RPMI8226 (cell line): ENCODE data around the gene CCDC12.

Experiments used
- DNase-seq: peaks from one replicate; pipeline ENCODE4 v3.0.0-alpha.2; 2015

Gene CCDC12

GRCh38 chr3:46902188-46902631, 74.3 kb downstream of the CCDC12 start:
- no peak for DNase-seq

- no peak for DNase-seq
These were observed 74.9 kb downstream of the CCDC12 start for GRCh38 chr3:46901591-46902187.

DNA sequence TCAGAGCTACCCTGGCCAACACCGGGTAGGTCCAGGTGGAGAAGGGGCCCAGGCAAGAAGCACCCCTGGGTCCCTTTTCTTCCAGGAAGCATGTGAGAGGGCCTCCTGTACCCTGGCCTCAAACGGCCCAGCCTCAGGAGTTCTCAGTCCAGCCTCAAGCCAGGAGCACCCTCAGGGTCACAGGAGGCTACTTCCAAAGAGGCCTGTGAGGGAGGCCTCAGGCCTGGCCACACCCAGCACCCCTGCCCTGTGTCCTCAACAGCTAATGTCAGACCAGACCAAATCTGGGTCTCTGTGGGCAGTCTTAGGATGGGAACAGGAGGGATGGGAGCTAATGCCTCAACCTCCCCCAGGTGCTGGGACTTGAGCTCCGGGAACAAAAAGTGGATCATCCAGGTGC, 75.5 kb downstream of the CCDC12 start:
- DNase-seq: no peak

GRCh38 chr3:46900356-46900755, 76.2 kb downstream of the CCDC12 start:
- no peak for DNase-seq

- no peak for DNase-seq
These were observed 76.6 kb downstream of the CCDC12 start for GRCh38 chr3:46900007-46900292.

GRCh38 chr3:46899151-46900006, 77.2 kb downstream of the CCDC12 start:
- DNase-seq: no peak

DNA sequence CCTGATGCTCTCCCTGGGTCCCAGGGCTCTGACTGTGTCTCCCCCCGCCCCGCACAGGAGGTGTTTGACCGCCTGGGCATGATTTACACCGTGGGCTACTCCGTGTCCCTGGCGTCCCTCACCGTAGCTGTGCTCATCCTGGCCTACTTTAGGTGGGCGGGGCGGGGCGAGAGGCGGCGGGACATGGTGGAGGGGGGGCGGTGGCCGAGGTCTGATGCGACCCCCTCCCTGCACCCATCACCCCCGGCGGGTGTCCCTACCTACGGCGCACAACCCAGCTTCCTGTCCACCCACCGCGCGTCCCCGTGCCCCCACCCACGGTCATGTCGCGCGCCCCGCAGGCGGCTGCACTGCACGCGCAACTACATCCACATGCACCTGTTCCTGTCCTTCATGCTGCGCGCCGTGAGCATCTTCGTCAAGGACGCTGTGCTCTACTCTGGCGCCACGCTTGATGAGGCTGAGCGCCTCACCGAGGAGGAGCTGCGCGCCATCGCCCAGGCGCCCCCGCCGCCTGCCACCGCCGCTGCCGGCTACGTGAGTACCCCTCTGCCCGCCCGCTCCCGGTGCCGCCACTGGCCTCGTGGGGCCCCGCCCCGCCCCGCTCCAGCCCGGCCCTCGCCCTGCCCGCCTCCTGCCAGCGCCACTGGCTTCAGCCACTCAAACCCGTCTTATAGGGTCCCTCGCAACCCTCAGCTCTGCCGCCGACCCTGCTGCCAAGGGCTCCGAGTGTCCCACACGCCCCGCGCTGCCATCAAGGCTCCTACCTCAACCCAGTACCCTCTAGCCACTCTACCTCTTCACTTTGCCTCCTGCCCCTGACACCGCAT, 78.0 kb downstream of the CCDC12 start:
- peak; percentile 53 for DNase-seq

DNA sequence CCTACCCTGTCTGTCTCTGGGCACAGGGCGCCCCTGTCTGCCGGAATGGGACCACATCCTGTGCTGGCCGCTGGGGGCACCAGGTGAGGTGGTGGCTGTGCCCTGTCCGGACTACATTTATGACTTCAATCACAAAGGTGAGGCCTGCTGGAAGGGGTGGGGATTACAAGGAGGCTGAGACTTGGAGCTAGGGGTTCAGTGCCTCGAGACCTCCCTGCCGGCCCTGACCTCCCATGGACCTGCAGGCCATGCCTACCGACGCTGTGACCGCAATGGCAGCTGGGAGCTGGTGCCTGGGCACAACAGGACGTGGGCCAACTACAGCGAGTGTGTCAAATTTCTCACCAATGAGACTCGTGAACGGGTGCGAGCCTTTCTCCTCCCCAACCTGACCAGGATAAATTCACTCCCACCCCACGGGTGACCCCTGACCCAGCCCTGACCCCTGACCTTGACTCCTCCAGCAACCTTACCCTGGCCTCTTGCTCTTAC, 78.7 kb downstream of the CCDC12 start:
- DNase-seq: peak; percentile 73

GRCh38 chr3:46897031-46897430, 79.5 kb downstream of the CCDC12 start:
- no peak for DNase-seq

GRCh38 chr3:46896386-46896785, 80.2 kb downstream of the CCDC12 start:
- no peak for DNase-seq

GRCh38 chr3:46895761-46896160, 80.8 kb downstream of the CCDC12 start:
- no peak for DNase-seq

GRCh38 chr3:46895204-46895660, 81.3 kb downstream of the CCDC12 start:
- peak; percentile 84 for DNase-seq

- no peak for DNase-seq
These were observed 82.3 kb downstream of the CCDC12 start for GRCh38 chr3:46894256-46894655.

- DNase-seq: no peak
These were observed 82.8 kb downstream of the CCDC12 start for GRCh38 chr3:46893763-46894162.

GRCh38 chr3:46893146-46893748, 83.3 kb downstream of the CCDC12 start:
- no peak for DNase-seq

DNA sequence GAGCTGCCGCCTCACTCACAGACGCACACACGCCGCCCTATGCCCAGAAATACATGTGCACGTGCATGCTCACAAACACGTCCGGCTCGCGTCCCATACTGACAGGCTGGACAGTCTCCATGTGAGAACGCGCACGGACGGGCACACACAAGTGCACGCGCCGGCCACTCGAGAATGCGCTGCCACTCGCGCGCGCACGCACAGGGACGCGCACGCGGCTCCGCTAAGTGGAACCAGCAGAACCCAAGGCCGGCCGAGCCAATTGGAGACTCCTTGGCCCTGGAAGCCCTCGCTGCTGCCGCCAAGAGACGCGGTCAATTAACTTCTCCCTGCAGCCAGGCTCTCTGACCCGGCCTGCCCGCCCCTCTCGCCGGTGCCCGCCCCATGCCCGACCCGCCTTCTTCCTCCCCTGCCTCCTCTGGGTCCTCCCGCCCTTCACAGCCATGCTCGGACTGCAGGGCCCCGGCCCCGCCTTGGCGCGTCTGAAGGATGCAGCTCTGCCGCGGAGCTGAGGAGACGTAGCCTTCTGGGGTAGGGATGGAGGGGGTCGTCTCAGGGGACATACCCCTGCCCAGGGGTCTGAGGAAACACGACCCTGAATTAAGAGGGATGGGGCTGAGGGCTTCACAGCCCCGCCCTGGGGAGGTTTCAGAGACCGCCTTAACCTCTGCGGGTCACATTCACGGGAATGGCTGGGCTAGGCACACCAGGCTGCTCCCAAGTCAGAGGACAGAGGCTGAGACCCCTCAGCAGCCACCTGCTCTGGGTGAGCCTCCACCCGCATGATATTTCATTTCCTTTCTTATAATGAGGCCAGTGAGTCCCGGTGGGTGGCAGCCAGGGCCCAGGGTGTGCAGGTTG, 84.0 kb downstream of the CCDC12 start:
- peak; percentile 84 for DNase-seq

DNA sequence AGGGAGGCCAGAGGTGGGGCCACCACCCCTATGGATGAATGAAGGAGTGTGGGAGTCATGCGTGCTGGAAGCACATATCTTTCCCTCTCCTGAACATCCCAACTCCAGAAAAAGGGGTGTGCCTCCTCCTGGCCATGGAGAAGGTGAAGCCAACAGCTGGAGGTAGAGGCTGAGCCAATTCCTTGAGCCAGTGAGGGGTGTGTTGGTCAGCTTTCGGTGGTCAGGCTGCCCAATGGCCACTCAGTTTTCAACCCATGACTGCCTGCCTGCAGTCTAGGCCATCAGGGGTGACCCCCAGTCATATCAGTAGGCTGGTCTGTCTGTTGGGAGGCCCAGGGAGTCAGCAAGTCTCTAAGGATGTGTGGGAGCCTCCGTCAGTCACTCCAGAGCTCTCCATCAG, 85.4 kb downstream of the CCDC12 start:
- no peak for DNase-seq

- DNase-seq: no peak
These were observed 86.4 kb downstream of the CCDC12 start for GRCh38 chr3:46890132-46890531.

- peak; percentile 49 for DNase-seq
These were observed 87.0 kb downstream of the CCDC12 start for GRCh38 chr3:46889381-46890110.

DNA sequence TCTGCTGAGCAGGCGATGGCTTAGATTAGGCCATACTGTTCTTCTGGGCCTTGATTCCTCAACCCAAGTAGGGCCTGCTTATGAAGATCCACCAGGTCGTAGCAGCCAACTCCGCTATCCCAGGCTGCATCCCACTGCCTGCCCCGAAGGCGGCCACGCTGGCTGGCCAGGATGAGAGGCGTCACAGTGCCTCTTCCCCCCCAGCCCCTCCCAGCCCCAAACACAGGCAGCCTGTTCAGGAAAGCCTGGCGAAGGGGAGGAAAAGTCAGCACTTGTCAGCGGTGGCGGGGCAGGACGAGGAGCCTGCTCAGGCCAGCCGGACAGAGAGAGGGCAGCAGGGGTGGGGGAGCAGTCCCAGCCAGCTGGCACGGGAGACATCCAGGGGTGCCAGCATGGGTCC, 87.8 kb downstream of the CCDC12 start:
- DNase-seq: no peak

- no peak for DNase-seq
These were observed 88.5 kb downstream of the CCDC12 start for GRCh38 chr3:46887980-46888494.
